ENCODE results near the gene LSM5.

LSM5 gene

DNA sequence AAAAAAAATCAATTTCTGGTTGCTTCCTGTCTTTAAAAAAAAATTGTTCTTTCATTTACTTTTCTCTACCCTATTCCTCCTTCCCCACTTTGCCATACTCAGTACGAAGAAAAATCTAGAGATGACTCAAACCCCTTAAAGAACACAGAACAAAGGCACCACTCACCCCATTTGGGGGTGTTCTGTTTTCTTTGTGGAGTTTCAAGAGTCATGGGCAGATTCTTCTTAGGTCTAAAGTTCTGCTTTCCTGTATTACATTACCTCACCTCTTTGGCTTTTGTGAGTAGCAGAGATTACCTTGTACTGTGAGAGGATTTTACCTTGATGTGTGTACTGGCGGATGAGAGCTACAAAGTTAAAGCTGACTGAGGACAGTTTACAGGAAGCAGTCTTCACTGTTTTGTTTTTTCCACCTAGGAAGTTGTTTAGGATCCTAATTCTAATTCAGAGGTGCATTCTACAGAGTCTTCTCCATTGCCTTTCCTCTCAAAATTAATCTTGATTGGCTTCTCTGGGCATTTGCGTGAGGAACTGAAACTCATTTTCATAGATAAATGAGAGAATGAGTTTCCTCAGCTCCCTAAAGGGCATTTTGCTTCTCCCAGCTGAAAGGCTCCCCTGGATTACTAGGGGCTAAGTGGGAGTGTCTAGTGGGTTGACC is 25.8 kb upstream of the LSM5 start:
- no peak overlapping the region for H3K4ac ChIP-seq (ENCODE audit: low read length)
- peaks cover 5 to 15% of the 10 kb centered on the region in 2 donors for H3K36me3 ChIP-seq (replicated peaks in 1 of 2; ENCODE audit: control insufficient read depth in 2 of 2, insufficient read depth in 2 of 2, low read length in 2 of 2)
- no peak overlapping the region for H3K14ac ChIP-seq (ENCODE audit: low read length)
- WGBS, 2 donors (ENCODE audit: extremely low coverage in 2 of 2, insufficient read length in 2 of 2, insufficient replicate concordance in 1 of 2) = no CpG with 5 or more reads among the region's 3 CpGs
- DNase-seq (ENCODE audit: low spot score) = no peak
- no peaks in the 10 kb centered on the region for H3K27me3 ChIP-seq (ENCODE audit: control insufficient read depth in 3 of 3, insufficient read depth in 3 of 3, low read depth in 1 of 3, low read length in 3 of 3)
- H3K9ac ChIP-seq (ENCODE audit: low read depth, low read length, poor library complexity) = no peak overlapping the region
- no peak overlapping the region for H2BK15ac ChIP-seq (ENCODE audit: low read length)
- no peaks in the 10 kb centered on the region for H3K4me1 ChIP-seq (ENCODE audit: control insufficient read depth in 2 of 2, insufficient read depth in 1 of 2, low read depth in 1 of 2, low read length in 2 of 2)
- H3K79me1 ChIP-seq (ENCODE audit: low read depth, low read length) = peaks cover 4% of the 10 kb centered on the region
- H3K18ac ChIP-seq (ENCODE audit: low read length) = no peak overlapping the region
- no peak overlapping the region for H4K91ac ChIP-seq (ENCODE audit: low read depth, low read length, poor library complexity)
- no peak overlapping the region for H2BK120ac ChIP-seq (ENCODE audit: low read depth, low read length)
- no peak overlapping the region for H3K27ac ChIP-seq (replicated peaks; ENCODE audit: low read length)
- no peak overlapping the region for H3K23ac ChIP-seq (ENCODE audit: low read depth, low read length, poor library complexity)
- H2BK12ac ChIP-seq (ENCODE audit: low read length) = no peak overlapping the region
- H3K4me2 ChIP-seq (ENCODE audit: insufficient read depth, low read length, poor library complexity, severe bottlenecking) = no peak overlapping the region
- H2BK5ac ChIP-seq (ENCODE audit: low read length) = no peak overlapping the region
- no peak overlapping the region for H2AFZ ChIP-seq (ENCODE audit: low read length)
- H3K4me3 ChIP-seq (ENCODE audit: low read length in 2 of 2) = no peak overlapping the region
- H4K8ac ChIP-seq (ENCODE audit: low read depth, low read length) = no peak overlapping the region
- H2AK5ac ChIP-seq (ENCODE audit: low read depth, low read length) = no peak overlapping the region
- H3K9me3 ChIP-seq (replicated peaks in 1 of 2; ENCODE audit: control insufficient read depth in 2 of 2, insufficient read depth in 1 of 2, low read depth in 1 of 2, low read length in 2 of 2) = peaks cover 11 to 73% of the 10 kb centered on the region in 2 donors

DNA sequence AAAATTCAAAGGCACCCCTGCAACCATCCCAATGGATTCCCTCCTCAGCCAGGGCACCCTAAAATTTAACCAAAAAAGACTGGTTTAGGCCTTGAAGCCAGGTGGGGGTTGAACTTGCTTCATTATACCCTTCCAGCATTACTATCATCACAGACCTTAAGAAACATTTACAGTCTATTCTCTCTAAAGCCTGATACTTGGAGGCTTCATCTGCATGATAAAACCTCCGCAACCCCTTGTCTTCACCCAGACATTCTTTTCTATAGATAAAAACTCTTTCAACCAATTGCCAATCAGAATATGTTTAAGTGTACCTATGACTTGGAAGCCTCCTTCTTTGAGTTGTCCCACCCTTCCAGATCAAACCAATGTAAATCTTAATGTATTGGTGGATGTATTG is 23.0 kb upstream of the LSM5 start:
- H3K9me3 ChIP-seq (replicated peaks in 1 of 2; ENCODE audit: control insufficient read depth in 2 of 2, insufficient read depth in 1 of 2, low read depth in 1 of 2, low read length in 2 of 2) = peaks cover 4 to 59% of the 10 kb centered on the region in 2 donors
- H2BK12ac ChIP-seq (ENCODE audit: low read length) = no peak overlapping the region
- H2AK5ac ChIP-seq (ENCODE audit: low read depth, low read length) = no peak overlapping the region
- H2BK15ac ChIP-seq (ENCODE audit: low read length) = no peak overlapping the region
- no peak overlapping the region for H3K27ac ChIP-seq (replicated peaks; ENCODE audit: low read length)
- H3K4me2 ChIP-seq (ENCODE audit: insufficient read depth, low read length, poor library complexity, severe bottlenecking) = no peak overlapping the region
- H2BK5ac ChIP-seq (ENCODE audit: low read length) = no peak overlapping the region
- H3K27me3 ChIP-seq (ENCODE audit: control insufficient read depth in 3 of 3, insufficient read depth in 3 of 3, low read depth in 1 of 3, low read length in 3 of 3) = no peaks in the 10 kb centered on the region
- no peak for DNase-seq (ENCODE audit: low spot score)
- no peak overlapping the region for H3K18ac ChIP-seq (ENCODE audit: low read length)
- no peak overlapping the region for H4K91ac ChIP-seq (ENCODE audit: low read depth, low read length, poor library complexity)
- no peak overlapping the region for H3K4ac ChIP-seq (ENCODE audit: low read length)
- H3K79me1 ChIP-seq (ENCODE audit: low read depth, low read length) = peaks cover 4% of the 10 kb centered on the region
- H3K14ac ChIP-seq (ENCODE audit: low read length) = no peak overlapping the region
- no peaks in the 10 kb centered on the region for H3K4me1 ChIP-seq (ENCODE audit: control insufficient read depth in 2 of 2, insufficient read depth in 1 of 2, low read depth in 1 of 2, low read length in 2 of 2)
- no peak overlapping the region for H4K8ac ChIP-seq (ENCODE audit: low read depth, low read length)
- H2BK120ac ChIP-seq (ENCODE audit: low read depth, low read length) = no peak overlapping the region
- H3K36me3 ChIP-seq (replicated peaks in 1 of 2; ENCODE audit: control insufficient read depth in 2 of 2, insufficient read depth in 2 of 2, low read length in 2 of 2) = peaks cover 0 to 19% of the 10 kb centered on the region in 2 donors
- no peak overlapping the region for H2AFZ ChIP-seq (ENCODE audit: low read length)
- WGBS, 2 donors (ENCODE audit: extremely low coverage in 2 of 2, insufficient read length in 2 of 2, insufficient replicate concordance in 1 of 2) = no CpG with 5 or more reads among the region's 1 CpG
- H3K23ac ChIP-seq (ENCODE audit: low read depth, low read length, poor library complexity) = no peak overlapping the region
- no peak overlapping the region for H3K9ac ChIP-seq (ENCODE audit: low read depth, low read length, poor library complexity)
- H3K4me3 ChIP-seq (ENCODE audit: low read length in 2 of 2) = no peak overlapping the region

DNA sequence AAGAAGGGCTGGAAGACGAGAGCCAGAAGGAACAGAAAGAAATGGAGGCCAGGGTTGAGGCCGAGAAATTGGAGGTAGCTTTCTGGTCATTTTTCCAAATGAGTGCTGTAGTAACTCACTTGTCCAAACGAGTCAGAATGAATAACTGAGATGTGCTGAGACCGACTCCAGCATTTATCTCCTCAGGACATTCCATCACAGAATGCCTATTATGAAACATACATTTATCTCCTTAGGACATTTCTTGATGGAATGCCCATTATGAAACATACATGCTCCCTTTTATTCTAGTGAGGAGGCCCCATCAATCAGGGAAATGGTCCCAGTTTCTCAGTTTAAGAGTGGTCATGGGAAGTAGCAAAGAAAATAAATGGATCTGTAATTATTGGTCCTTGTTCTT is 21.6 kb upstream of the LSM5 start:
- peaks cover 4% of the 10 kb centered on the region for H3K79me1 ChIP-seq (ENCODE audit: low read depth, low read length)
- no peak overlapping the region for H3K14ac ChIP-seq (ENCODE audit: low read length)
- H3K36me3 ChIP-seq (replicated peaks in 1 of 2; ENCODE audit: control insufficient read depth in 2 of 2, insufficient read depth in 2 of 2, low read length in 2 of 2) = peaks cover 0 to 28% of the 10 kb centered on the region in 2 donors
- no peak for DNase-seq (ENCODE audit: low spot score)
- H3K23ac ChIP-seq (ENCODE audit: low read depth, low read length, poor library complexity) = no peak overlapping the region
- H2AK5ac ChIP-seq (ENCODE audit: low read depth, low read length) = no peak overlapping the region
- peaks cover 4 to 48% of the 10 kb centered on the region in 2 donors for H3K9me3 ChIP-seq (replicated peaks in 1 of 2; ENCODE audit: control insufficient read depth in 2 of 2, insufficient read depth in 1 of 2, low read depth in 1 of 2, low read length in 2 of 2)
- H3K9ac ChIP-seq (ENCODE audit: low read depth, low read length, poor library complexity) = no peak overlapping the region
- H2BK120ac ChIP-seq (ENCODE audit: low read depth, low read length) = no peak overlapping the region
- H3K18ac ChIP-seq (ENCODE audit: low read length) = no peak overlapping the region
- no peak overlapping the region for H4K8ac ChIP-seq (ENCODE audit: low read depth, low read length)
- H3K4ac ChIP-seq (ENCODE audit: low read length) = no peak overlapping the region
- no peak overlapping the region for H2AFZ ChIP-seq (ENCODE audit: low read length)
- H3K4me1 ChIP-seq (ENCODE audit: control insufficient read depth in 2 of 2, insufficient read depth in 1 of 2, low read depth in 1 of 2, low read length in 2 of 2) = no peaks in the 10 kb centered on the region
- no peak overlapping the region for H3K4me2 ChIP-seq (ENCODE audit: insufficient read depth, low read length, poor library complexity, severe bottlenecking)
- H3K27ac ChIP-seq (replicated peaks; ENCODE audit: low read length) = no peak overlapping the region
- no CpG with 5 or more reads among the region's 4 CpGs for WGBS, 2 donors (ENCODE audit: extremely low coverage in 2 of 2, insufficient read length in 2 of 2, insufficient replicate concordance in 1 of 2)
- H3K27me3 ChIP-seq (ENCODE audit: control insufficient read depth in 3 of 3, insufficient read depth in 3 of 3, low read depth in 1 of 3, low read length in 3 of 3) = no peaks in the 10 kb centered on the region
- H2BK12ac ChIP-seq (ENCODE audit: low read length) = no peak overlapping the region
- no peak overlapping the region for H4K91ac ChIP-seq (ENCODE audit: low read depth, low read length, poor library complexity)
- H3K4me3 ChIP-seq (ENCODE audit: low read length in 2 of 2) = no peak overlapping the region
- H2BK5ac ChIP-seq (ENCODE audit: low read length) = no peak overlapping the region
- no peak overlapping the region for H2BK15ac ChIP-seq (ENCODE audit: low read length)

DNA sequence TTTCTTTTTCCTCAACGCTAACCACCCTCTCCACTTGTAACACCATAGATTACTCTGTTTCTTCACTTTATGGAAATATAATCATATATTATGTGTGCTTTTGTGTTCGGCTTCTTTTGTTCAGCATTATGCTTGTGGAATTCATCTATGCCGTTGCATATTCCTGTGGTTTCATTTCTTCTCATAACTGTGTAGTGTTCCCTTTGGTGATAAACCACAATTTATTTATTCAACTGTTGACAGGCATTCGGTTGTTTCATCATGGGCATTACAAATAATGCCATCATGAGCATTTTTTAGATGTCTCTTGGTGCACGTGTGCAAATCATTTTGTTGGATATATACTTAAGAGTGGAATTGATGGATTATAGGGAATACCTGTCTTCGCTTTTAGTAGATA is 17.2 kb upstream of the LSM5 start:
- no peak overlapping the region for H3K4me3 ChIP-seq (ENCODE audit: low read length in 2 of 2)
- peaks cover 3% of the 10 kb centered on the region for H3K79me1 ChIP-seq (ENCODE audit: low read depth, low read length)
- H3K27ac ChIP-seq (replicated peaks; ENCODE audit: low read length) = no peak overlapping the region
- no peak overlapping the region for H4K91ac ChIP-seq (ENCODE audit: low read depth, low read length, poor library complexity)
- no peak overlapping the region for H3K18ac ChIP-seq (ENCODE audit: low read length)
- H2BK120ac ChIP-seq (ENCODE audit: low read depth, low read length) = no peak overlapping the region
- H3K14ac ChIP-seq (ENCODE audit: low read length) = no peak overlapping the region
- H3K27me3 ChIP-seq (ENCODE audit: control insufficient read depth in 3 of 3, insufficient read depth in 3 of 3, low read depth in 1 of 3, low read length in 3 of 3) = no peaks in the 10 kb centered on the region
- H2AFZ ChIP-seq (ENCODE audit: low read length) = no peak overlapping the region
- H2AK5ac ChIP-seq (ENCODE audit: low read depth, low read length) = no peak overlapping the region
- no peak overlapping the region for H2BK12ac ChIP-seq (ENCODE audit: low read length)
- 100% methylated on average over 1 of the region's 6 CpGs; no CpG with 5 or more reads in 1 of the 2 donors for WGBS, 2 donors (ENCODE audit: extremely low coverage in 2 of 2, insufficient read length in 2 of 2, insufficient replicate concordance in 1 of 2)
- H3K9ac ChIP-seq (ENCODE audit: low read depth, low read length, poor library complexity) = no peak overlapping the region
- H3K4ac ChIP-seq (ENCODE audit: low read length) = no peak overlapping the region
- no peak overlapping the region for H3K4me2 ChIP-seq (ENCODE audit: insufficient read depth, low read length, poor library complexity, severe bottlenecking)
- no peak for DNase-seq (ENCODE audit: low spot score)
- H3K36me3 ChIP-seq (replicated peaks in 1 of 2; ENCODE audit: control insufficient read depth in 2 of 2, insufficient read depth in 2 of 2, low read length in 2 of 2) = peaks cover 0 to 29% of the 10 kb centered on the region in 2 donors
- no peak overlapping the region for H3K23ac ChIP-seq (ENCODE audit: low read depth, low read length, poor library complexity)
- peaks cover 0 to 27% of the 10 kb centered on the region in 2 donors for H3K9me3 ChIP-seq (replicated peaks in 1 of 2; ENCODE audit: control insufficient read depth in 2 of 2, insufficient read depth in 1 of 2, low read depth in 1 of 2, low read length in 2 of 2)
- H3K4me1 ChIP-seq (ENCODE audit: control insufficient read depth in 2 of 2, insufficient read depth in 1 of 2, low read depth in 1 of 2, low read length in 2 of 2) = no peaks in the 10 kb centered on the region
- H4K8ac ChIP-seq (ENCODE audit: low read depth, low read length) = no peak overlapping the region
- H2BK5ac ChIP-seq (ENCODE audit: low read length) = no peak overlapping the region
- H2BK15ac ChIP-seq (ENCODE audit: low read length) = no peak overlapping the region
